SK-N-DZ (cell line): ENCODE results near the gene RAB4B.
"Not testable (repeated sequence)": the region's sequence is repeated elsewhere in the genome, so short reads cannot be mapped to it uniquely, and the experiment has no call there.

Source experiments
- DNase-seq: peaks from one replicate; pipeline ENCODE4 v3.0.0-alpha.2; 2015; ENCODE audit warnings: low spot score

Gene RAB4B

DNA sequence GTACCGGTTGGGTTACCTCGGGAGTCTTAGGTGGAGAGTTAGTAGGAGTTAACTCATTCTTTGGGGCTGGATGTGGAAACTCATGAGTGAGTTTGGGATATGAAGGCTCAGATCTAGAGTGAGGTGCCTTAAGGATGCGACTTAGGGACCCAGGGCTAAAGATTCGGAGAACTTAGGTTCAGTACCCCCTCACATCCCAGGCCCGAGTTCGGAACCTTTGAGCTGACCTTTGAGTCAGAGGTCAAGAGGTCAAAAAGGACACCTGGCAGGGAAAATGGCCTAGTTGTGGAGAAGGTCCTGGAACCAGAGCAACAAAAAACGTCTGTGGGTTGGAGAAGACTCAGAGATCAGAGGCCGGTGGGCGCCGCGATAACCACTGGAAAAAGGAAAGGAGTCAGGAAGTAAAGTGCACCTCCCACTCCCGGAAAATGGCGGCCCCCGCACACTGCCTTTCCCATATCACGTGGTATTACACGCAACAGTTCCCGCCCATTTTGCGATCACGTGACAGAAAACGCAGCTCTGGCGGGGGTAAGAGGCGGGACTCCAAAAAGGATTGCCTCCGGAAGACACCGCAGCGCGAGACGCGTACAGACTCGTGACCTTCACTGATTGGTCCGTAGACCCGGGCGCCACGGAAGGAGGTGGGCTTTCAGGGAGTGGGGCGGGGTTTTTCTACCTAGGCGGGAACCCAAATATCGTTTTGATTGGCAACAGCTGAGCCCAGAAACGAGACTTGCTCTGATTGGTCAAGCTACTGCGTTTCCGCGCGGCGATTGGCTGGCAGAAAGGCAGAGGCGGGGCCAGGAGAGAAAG lies 27.8 kb upstream of the RAB4B start, which contains the start of gene ACTMAP:
Gene ACTMAP, minus strand, starts transcription at position 420 of the 816 bp plus-strand sequence. CDS start 674 bp downstream, outside the sequence.
- peak; percentile 100 for DNase-seq

GRCh38 chr19:40750874-40751537 lies 27.0 kb upstream of the RAB4B start, which contains the start of gene SNRPA:
SNRPA (plus strand) TSS chr19:40751203; CDS start chr19:40751409, 206 bp downstream.
- DNase-seq = peak; percentile 98

DNA sequence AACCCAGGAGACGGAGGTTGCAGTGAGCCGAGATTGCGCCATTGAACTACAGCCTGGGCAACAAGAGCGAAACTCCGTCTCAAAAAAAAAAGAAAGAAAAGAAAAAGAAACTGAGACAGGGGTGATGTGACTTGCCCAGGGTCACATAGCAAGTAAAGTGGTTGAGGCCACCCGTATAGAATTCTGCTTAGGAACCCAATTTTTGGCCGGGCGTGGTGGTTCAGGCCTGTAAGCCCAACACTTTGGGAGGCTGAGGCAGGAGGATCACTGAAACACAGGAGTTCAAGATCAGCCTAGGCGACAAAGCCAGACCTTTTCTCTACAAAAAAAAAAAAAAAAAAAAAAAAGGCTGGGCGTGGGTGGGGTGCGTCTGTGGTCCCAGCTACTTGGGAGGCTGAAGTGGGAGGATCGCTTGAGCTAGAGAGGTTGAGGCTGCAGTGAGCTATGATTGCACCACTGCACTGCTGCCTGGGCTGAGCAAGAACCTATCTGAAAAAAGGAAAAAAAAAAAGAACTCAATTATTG lies 25.7 kb upstream of the RAB4B start:
- DNase-seq = no peak

- DNase-seq = no peak
These were observed 23.3 kb upstream of the RAB4B start for GRCh38 chr19:40754611-40755247.

DNA sequence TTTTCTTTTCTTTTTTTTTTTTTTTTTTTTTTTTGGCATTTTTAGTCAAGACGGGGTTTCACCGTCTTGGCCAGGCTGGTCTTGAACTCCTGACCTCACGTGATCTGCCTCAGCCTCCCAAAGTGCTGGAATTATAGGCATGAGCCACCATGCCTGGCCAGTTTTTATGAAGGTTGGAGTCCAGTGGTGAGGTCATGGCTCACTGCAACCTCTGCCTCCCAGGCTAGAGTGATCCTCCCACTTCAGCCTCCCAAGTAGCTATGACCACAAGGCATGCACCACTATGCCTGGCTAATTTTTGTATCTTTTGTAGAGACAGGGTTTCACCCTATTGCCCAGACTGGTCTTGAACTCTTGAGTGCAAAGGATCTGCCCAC lies 22.8 kb upstream of the RAB4B start:
- DNase-seq = no peak

- DNase-seq = no peak
These were observed 22.3 kb upstream of the RAB4B start for GRCh38 chr19:40755791-40756190.

- no peak for DNase-seq
These were observed 21.4 kb upstream of the RAB4B start for GRCh38 chr19:40756502-40757110.

- DNase-seq = no peak
These were observed 19.6 kb upstream of the RAB4B start for GRCh38 chr19:40758491-40758890.

DNA sequence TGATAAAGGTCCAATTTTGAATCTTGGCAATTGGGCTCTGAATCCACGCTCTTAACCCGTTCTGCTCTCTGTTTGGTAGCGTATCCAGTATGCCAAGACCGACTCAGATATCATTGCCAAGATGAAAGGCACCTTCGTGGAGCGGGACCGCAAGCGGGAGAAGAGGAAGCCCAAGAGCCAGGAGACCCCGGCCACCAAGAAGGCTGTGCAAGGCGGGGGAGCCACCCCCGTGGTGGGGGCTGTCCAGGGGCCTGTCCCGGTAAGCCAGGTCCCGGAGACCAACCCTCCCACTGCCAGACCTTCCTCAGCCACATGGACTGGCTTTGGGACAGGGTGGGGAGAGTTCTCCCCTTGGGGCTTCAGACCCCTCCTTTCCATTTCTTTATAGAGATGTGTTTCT lies 18.7 kb upstream of the RAB4B start:
- DNase-seq = no peak

GRCh38 chr19:40762754-40763470 lies 15.1 kb upstream of the RAB4B start:
- no peak for DNase-seq

DNA sequence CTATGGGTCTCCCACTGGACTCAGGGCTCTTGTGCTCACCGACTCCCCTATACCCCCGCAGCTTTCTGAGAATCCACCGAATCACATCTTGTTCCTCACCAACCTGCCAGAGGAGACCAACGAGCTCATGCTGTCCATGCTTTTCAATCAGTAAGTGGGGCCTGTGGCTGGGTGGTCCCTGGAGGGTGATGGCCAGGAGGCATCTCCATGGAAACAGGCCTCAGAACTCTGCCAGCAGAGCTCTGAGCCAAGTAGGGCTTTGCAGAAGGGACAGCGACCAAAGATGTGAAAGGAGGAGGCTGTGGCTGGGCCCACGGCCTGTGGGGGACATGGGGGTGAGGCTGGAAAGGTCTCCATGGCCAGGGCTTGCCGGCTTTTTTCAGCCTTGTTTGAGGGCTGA lies 14.5 kb upstream of the RAB4B start:
- no peak for DNase-seq

DNA sequence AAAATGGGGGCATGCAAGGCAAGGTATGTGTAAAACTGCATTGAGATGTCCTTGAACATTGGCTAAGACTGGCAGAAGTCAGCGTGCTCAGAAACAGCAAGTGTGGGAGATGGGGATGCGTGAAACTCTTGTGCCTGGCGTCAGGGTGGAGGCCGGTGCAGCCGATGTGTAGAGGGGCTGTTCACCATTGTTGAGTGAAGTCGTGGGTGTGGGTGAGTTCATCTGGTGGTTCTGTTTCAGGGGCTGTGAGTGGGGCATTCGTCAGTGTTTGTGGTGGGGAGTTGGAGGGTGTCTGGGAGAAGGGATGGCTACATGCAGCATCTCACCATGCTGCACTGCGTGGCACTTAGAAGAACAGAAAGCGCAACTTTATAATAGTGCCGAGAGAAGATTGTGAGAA lies 14.1 kb upstream of the RAB4B start:
- no peak for DNase-seq

DNA sequence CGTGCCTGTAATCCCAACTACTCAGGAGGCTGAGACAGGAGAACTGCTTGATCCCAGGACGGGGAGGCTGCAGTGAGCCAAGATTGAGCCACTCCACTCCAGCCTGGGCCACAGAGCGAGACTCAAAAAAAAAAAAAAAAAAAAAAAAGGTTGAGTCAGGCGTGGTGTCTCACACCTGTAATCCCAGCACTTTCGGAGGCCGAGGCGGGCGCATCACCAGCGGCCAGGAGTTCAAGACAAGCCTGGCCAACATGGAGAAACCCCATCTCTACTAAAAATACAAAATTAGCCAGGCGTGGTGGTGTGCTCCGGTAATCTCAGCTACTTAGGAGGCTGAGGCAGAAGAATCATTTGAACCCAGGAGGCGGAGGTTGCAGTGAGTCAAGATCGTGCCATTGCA lies 11.7 kb upstream of the RAB4B start:
- DNase-seq = not testable (repeated sequence)

GRCh38 chr19:40768869-40769268 lies 9.2 kb upstream of the RAB4B start:
- no peak for DNase-seq

GRCh38 chr19:40771101-40771862 lies 6.8 kb upstream of the RAB4B start:
- peak; percentile 26 for DNase-seq

GRCh38 chr19:40774916-40775631 lies 3.0 kb upstream of the RAB4B start, which contains the start of gene MIA:
MIA (plus strand) TSS chr19:40775521; CDS start chr19:40775543, 22 bp downstream.
- no peak for DNase-seq

DNA sequence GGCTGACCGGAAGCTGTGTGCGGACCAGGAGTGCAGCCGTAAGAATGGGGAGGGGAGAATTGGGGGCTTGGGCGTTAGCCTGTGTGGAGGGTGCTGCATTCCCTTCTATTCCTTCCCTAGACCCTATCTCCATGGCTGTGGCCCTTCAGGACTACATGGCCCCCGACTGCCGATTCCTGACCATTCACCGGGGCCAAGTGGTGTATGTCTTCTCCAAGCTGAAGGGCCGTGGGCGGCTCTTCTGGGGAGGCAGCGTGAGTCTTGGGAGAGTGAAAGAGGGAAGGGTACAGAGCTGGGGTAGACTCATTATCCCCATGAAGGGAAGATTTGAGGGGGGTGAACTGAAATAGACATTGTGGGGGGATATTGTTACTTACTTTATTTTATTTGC lies 2.4 kb upstream of the RAB4B start:
- no peak for DNase-seq

- no peak for DNase-seq
These were observed 1.7 kb upstream of the RAB4B start for GRCh38 chr19:40776364-40776763.

GRCh38 chr19:40776932-40777644 lies 959 bp upstream of the RAB4B start:
- DNase-seq = peak; percentile 94
